GM21786 (cell line): ENCODE results near the gene KRT36.

ENCODE experiments used
- ATAC-seq: cut with Tn5 transposase; IDR thresholded peaks from one replicate; pipeline ENCODE4 v1.9.1; 2021; ENCODE audit not compliant: unreplicated experiment

Gene KRT36

DNA sequence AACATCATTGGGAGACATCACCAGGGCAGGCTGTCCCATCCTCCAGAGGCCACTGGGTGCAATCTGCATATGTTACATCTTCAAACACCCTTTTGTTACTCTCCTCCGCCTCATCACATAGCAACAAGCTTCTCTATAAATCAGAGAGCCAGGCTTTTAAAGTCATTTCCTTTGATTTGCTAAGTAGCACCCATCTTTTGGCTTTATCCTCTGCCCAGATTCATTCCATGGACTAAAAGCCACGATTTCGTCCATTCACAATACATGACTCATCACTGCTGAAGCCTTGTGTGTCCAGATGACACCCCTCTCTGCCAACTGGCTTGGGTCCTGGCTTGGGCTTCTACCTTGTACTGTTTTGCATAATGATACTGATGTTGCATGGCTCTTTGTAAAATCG lies 47.0 kb downstream of the KRT36 start:
- no peak for ATAC-seq

DNA sequence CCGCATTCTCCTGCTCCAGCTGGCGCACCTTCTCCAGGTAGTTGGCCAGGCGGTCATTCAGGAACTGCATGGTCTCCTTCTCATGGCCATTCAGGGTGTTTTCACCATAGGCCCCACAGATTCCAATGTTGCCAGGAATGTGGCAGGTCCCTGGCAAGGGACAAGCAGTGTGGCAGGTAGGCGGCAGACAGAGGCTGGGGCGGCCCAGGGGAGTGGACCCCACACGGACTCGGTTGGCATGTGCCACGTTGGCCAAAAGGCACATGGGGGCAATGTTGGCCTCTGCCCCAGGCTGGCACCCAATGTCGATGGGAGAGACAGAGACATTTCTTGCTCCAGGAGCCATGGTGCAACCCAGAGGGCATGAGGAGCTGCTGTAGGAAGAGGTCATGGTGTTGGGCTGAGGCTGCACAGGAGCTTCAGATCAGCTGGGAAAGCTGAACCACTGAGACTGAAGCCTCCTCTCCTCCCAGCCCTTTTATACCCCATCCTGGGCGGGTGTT lies 49.1 kb downstream of the KRT36 start, which contains the start of gene KRT38:
Gene KRT38, minus strand, starts transcription at position 453 of the 503 bp plus-strand sequence. Its CDS starts 62 bp downstream, at position 391.
- no peak for ATAC-seq

DNA sequence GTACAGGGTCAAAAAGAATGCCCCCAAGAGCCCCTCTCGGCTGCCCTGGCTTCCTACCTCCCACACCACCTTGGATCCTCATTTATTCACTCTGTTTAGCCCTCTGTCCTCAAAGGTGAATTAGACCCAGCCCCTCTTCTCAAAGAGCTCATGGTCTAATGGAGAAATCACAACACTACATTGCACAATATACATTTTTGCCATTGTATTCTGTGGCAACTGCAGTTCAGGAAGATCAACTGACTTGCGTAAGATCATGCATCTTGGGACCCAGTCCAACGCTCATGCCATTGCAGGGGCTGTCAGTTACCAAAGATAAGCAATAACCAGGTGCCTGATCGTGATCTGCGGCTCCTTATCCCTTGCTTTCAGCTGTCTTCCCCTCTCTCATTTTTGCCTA lies 50.3 kb downstream of the KRT36 start:
- no peak for ATAC-seq

DNA sequence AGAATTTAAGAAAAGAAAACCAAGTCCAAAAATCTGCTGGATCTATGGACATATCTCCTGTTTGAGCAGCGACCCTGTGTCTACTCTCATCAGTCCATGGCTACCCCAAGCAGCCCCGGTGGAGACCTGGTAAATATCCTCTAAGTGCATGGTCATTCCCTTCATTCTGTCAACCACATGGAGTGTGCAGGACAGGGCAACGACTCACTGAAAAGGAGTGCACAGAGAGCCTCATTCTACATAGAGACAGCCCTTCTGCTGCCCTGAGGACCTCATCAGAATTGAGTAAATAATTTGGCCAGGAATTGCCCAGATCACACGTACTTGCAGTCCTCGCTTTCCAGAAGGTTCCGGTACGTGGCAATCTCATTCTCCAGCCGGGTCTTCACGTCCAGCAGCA lies 51.9 kb downstream of the KRT36 start:
- ATAC-seq, result no peak

DNA sequence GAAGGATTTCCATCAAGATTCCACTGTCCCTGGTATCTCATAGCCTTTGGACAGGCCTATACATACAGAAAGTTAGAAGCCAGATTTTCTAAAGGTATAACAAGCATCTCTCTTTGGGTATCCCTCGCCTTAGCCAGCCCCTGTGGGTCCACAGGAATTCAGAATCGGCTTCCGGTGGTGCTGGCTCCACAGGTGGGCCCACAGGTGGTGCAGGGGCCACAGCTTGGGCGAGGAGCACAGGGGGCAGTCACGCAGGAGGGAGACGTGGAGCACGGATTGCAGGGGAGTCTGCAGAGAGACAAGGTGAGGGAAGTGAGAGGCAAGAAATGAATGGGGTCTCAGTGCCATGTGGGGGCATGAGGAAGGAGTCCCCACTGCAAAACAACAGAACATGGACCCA lies 52.5 kb downstream of the KRT36 start:
- ATAC-seq, result no peak
